DND-41 (cell line): ENCODE data around the gene PPP1R1B.

Experiments used
- CTCF ChIP-seq: IDR thresholded peaks from 2 replicates; pipeline ENCODE4 v1.5.1; 2012; ENCODE audit warnings: borderline replicate concordance, low read length, moderate library complexity, mild to moderate bottlenecking; ENCODE audit not compliant: poor library complexity, severe bottlenecking; ENCODE audit errors: extremely low read depth
- EZH2 ChIP-seq: IDR thresholded peaks from 3 replicates; pipeline ENCODE4 v1.6.1; 2012; ENCODE audit warnings: borderline replicate concordance, low read depth, mild to moderate bottlenecking, moderate library complexity, low read length, inconsistent platforms; ENCODE audit not compliant: severe bottlenecking

DNA sequence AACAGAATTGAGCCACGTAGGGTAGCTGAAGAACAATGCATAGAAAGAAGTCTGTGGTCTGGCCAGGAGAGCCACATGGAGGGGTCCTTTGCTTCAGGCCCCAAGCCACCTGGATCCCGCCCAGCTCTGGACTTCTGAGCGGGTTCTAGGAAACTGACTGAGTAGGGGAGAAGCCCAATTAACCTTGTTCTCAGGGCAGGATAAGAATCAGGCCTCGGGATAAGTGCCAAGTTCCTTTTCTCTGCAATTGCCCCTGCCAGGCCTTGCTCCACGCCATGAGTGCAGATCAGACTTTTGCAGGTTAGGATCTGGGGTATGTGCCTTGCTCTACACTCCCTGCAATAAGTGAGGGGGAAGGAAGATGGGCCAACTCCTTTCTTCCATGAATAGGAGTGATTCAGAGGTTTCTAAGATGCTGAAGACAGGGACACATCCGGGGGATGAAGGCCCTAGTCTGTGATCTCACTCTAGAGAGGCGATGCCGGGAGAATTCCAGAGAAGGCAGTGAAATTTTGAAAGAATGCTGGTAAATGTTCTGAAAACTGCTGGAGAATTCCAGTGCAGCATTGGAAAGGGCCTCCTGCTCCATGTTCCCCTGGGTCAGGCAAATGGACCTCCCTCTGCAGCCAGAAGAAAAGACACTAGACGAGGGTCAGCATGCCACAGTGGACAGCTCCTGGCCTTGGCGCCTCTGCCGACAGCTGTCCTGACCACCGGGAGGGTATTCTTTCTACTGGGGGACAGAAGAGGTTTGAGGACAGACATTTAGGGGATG is 24.8 kb upstream of the PPP1R1B start:
- no peak for TF ChIP-seq CTCF
- no peak for TF ChIP-seq EZH2
